ENCODE data around the gene ECE1. TPM values are rescaled to one million over a fixed set of nuclear protein-coding genes. Genes with fewer than 3 reads are reported as not detected.

Gene ECE1
- total and polyA plus RNA-seq, 2 donors = 17.8 to 34.2 TPM

DNA sequence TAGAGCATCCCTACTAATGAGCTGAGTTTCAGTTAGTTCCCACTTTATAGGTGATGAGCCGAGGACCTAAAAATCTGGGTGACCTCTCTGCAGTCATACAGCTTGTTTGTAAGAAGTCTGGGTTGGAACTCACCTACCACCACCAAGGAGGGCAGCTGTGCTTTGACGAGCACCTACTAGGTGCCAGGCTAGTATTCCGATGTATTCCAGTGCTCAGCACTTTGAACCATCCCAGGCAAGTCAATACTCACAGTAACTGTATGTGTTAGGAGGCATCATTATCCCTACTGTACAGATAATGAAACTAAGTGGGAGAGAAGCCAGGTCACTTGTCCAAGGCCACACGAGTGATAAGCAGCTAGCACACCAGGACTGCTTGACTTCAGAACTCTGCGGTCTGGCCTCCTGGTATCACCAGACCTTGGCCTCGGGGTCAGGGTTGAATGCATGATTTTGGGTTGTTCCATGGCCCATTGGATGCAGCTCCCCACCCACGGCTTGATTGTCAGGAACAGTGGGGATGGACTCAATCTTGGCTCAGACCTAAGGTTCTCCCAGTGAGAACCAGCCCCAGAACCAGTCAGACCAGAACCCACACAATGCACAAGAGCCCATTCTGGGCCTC lies 20.7 kb downstream of the ECE1 start:
- no peak for DNase-seq (ENCODE audit: low read depth in 6 of 9, low spot score in 9 of 9)
- Histone ChIP-seq H3K4me1 (ENCODE audit: control insufficient read depth in 2 of 2, insufficient read depth in 2 of 2, low read length in 2 of 2) (peaks cover 0 to 5% of the 10 kb centered on the region in 2 donors), H3K36me3 (ENCODE audit: control insufficient read depth in 2 of 2, insufficient read depth in 2 of 2, low read length in 1 of 2) (peaks cover 29 to 39% of the 10 kb centered on the region in 2 donors), H3K4me3 (ENCODE audit: low read length in 2 of 2) (no peak overlapping the region), H3K9me3 (ENCODE audit: control insufficient read depth in 2 of 2, insufficient read depth in 1 of 2, low read length in 1 of 2) (peaks cover 0 to 2% of the 10 kb centered on the region in 2 donors), H3K27me3 (ENCODE audit: control insufficient read depth in 2 of 2, insufficient read depth in 1 of 2, low read length in 1 of 2) (no peaks in the 10 kb centered on the region), H3K27ac (ENCODE audit: low read depth in 1 of 2, low read length in 1 of 2) (no peak overlapping the region)
- WGBS = 96% methylated on average over 7 of the region's 7 CpGs

DNA sequence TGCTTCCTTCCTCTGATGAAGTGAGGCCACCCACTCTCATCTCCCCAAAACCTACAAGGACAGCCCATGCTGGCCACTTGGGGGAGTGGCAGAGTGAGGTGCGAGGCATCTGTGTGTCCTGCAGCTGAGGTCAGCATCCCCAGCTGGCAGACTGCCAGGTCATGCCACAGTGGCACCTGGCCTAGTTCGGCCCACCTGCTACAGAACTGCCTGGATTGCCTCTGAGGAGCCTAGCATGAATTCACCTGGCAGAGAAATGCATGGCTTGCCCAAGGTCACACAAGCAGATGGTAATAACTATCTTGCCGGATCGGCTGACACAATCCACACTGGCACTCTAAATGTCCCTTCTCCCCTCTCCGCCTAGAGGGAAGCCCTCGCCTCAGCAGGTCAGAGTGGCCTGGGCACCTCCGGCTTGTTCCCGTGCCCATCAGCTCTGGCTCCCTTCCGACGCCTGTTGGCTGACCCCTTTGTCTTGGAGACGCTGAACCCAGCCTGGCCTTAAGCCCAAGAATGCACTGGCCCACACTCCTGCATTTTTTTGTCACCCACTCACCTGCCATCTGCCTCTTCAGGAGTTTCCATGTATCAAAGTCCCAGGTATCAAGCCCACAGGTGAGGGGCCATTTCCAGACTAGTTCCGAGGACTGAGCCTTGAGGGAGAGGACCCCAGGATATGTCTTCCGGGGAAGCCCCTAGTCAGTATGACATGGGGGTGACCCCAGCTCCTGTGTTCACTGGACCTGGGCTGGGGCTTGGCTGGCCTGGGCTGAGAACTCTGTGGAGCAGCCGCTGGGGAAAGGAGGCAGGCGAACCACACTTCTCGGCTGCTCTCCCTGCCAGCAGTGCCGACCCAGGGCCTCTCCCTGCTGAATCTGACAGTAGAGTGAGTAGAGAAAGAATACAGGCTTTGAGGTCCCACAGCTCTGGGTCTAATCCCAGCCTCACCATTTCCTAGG lies 21.7 kb downstream of the ECE1 start:
- Histone ChIP-seq H3K27ac (ENCODE audit: low read depth in 1 of 2, low read length in 1 of 2) (peak overlapping the region in 1 of 2 donors; percentile 2), H3K27me3 (ENCODE audit: control insufficient read depth in 2 of 2, insufficient read depth in 1 of 2, low read length in 1 of 2) (no peaks in the 10 kb centered on the region), H3K36me3 (ENCODE audit: control insufficient read depth in 2 of 2, insufficient read depth in 2 of 2, low read length in 1 of 2) (peaks cover 32 to 38% of the 10 kb centered on the region in 2 donors), H3K4me3 (ENCODE audit: low read length in 2 of 2) (no peak overlapping the region), H3K4me1 (ENCODE audit: control insufficient read depth in 2 of 2, insufficient read depth in 2 of 2, low read length in 2 of 2) (peaks cover 0 to 5% of the 10 kb centered on the region in 2 donors), H3K9me3 (ENCODE audit: control insufficient read depth in 2 of 2, insufficient read depth in 1 of 2, low read length in 1 of 2) (peaks cover 0 to 2% of the 10 kb centered on the region in 2 donors)
- WGBS = 91% methylated on average over 17 of the region's 17 CpGs
- no peak for DNase-seq (ENCODE audit: low read depth in 6 of 9, low spot score in 9 of 9)

DNA sequence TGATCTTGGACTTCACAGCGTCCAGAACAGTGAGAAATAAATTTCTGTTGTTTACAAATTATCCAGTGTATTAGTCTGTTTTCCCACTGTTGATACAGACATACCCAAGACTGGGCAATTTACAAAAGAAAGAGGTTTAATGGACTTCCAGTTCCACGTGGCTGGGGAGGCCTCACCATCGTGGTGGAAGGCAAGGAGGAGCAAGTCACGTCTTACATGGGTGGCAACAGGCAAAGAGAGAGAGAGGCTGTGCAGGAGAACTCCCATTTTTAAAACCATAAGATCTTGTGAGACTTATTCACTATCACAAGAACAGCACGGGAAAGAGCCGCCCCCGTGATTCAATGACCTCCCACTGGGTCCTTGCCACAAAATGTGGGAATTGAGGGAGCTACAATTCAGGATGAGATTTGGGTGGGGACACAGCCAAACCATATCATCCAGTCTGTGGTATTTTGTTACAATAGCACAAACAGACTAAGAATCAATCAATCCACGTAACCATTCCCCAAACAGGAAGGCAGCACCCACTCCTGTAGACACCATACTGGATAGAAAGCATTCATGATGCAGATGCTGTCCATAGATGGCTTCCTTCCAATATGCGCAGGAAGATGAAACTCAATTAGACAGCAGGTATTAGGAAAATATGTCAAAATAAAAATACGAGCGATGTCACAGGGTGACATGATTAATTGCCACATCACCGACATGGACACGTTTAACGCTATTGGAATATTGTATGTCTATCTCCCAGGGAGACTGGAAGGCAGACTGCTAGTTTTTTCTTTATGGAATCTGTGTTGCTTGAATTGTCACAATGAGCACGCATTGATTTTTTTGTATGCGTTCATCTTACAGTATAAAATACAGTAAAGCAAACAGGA lies 22.8 kb downstream of the ECE1 start:
- no peaks in the 10 kb centered on the region for H3K27me3 ChIP-seq (ENCODE audit: control insufficient read depth in 2 of 2, insufficient read depth in 1 of 2, low read length in 1 of 2)
- H3K9me3 ChIP-seq (ENCODE audit: control insufficient read depth in 2 of 2, insufficient read depth in 1 of 2, low read length in 1 of 2) = peaks cover 0 to 2% of the 10 kb centered on the region in 2 donors
- peaks cover 26 to 36% of the 10 kb centered on the region in 2 donors for H3K36me3 ChIP-seq (ENCODE audit: control insufficient read depth in 2 of 2, insufficient read depth in 2 of 2, low read length in 1 of 2)
- H3K4me3 ChIP-seq (ENCODE audit: low read length in 2 of 2) = no peak overlapping the region
- peaks cover 0 to 6% of the 10 kb centered on the region in 2 donors for H3K4me1 ChIP-seq (ENCODE audit: control insufficient read depth in 2 of 2, insufficient read depth in 2 of 2, low read length in 2 of 2)
- H3K27ac ChIP-seq (ENCODE audit: low read depth in 1 of 2, low read length in 1 of 2) = no peak overlapping the region
- WGBS = 93% methylated on average over 16 of the region's 16 CpGs
- no peak for DNase-seq (ENCODE audit: low read depth in 6 of 9, low spot score in 9 of 9)

DNA sequence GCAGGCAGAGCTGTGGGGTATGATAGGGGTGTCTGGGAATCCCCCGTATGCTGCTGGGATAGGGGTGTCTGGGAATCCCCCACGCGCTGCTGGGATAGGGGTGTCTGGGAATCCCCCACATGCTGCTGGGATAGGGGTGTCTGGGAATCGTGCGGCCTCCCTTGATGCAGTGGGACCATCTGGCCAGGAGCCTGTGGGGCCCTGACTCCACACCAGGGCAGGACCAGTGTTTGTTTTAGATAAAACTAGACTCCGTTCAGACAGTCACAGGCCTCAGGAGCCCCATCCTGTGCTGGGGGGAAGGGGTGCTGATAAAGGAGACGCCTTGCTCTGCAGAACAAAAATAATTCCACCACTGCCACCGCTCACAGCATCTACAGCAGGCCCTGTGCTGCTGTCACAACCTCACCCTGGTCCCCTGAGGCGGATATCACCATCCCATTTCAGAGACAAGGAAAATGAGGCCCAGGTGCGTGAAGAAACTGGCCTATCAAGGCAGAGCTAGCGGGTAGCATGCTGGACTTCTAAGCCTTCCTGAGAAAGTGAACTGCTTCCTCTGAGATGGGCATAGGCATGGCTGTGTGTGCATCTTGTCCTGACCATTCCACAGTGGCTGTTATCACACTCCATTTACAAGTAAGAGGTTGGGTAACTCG lies 24.0 kb downstream of the ECE1 start:
- 83% methylated on average over 12 of the region's 12 CpGs for WGBS
- peaks cover 26 to 31% of the 10 kb centered on the region in 2 donors for H3K36me3 ChIP-seq (ENCODE audit: control insufficient read depth in 2 of 2, insufficient read depth in 2 of 2, low read length in 1 of 2)
- H3K9me3 ChIP-seq (ENCODE audit: control insufficient read depth in 2 of 2, insufficient read depth in 1 of 2, low read length in 1 of 2) = peaks cover 0 to 2% of the 10 kb centered on the region in 2 donors
- H3K27ac ChIP-seq (ENCODE audit: low read depth in 1 of 2, low read length in 1 of 2) = no peak overlapping the region
- DNase-seq (ENCODE audit: low read depth in 6 of 9, low spot score in 9 of 9) = no peak
- no peak overlapping the region for H3K4me3 ChIP-seq (ENCODE audit: low read length in 2 of 2)
- H3K27me3 ChIP-seq (ENCODE audit: control insufficient read depth in 2 of 2, insufficient read depth in 1 of 2, low read length in 1 of 2) = no peaks in the 10 kb centered on the region
- H3K4me1 ChIP-seq (ENCODE audit: control insufficient read depth in 2 of 2, insufficient read depth in 2 of 2, low read length in 2 of 2) = peaks cover 0 to 8% of the 10 kb centered on the region in 2 donors

DNA sequence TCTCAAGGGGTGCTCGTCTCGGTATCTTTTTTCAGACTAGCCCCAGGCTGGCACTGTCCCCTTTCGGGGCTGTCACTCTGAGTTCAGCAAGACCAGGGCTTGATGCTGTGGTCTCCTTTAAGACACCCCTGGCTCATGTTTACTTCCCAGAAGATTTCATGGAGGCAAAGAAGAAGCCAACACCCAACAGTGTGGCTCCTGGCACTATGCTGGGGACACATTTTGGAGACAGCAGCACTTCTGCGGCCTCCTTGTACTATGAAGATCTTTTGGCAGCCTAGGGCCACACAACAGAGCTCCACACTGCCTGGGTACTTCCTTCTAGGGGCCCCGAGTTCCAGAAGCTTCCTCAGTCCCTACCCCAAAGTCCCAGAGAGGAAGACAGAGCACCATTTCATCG lies 24.6 kb downstream of the ECE1 start:
- no peaks in the 10 kb centered on the region for H3K27me3 ChIP-seq (ENCODE audit: control insufficient read depth in 2 of 2, insufficient read depth in 1 of 2, low read length in 1 of 2)
- peaks cover 23 to 28% of the 10 kb centered on the region in 2 donors for H3K36me3 ChIP-seq (ENCODE audit: control insufficient read depth in 2 of 2, insufficient read depth in 2 of 2, low read length in 1 of 2)
- no peak for DNase-seq (ENCODE audit: low read depth in 6 of 9, low spot score in 9 of 9)
- no peaks in the 10 kb centered on the region for H3K9me3 ChIP-seq (ENCODE audit: control insufficient read depth in 2 of 2, insufficient read depth in 1 of 2, low read length in 1 of 2)
- no peak overlapping the region for H3K4me3 ChIP-seq (ENCODE audit: low read length in 2 of 2)
- 93% methylated on average over 6 of the region's 6 CpGs for WGBS
- H3K27ac ChIP-seq (ENCODE audit: low read depth in 1 of 2, low read length in 1 of 2) = no peak overlapping the region
- H3K4me1 ChIP-seq (ENCODE audit: control insufficient read depth in 2 of 2, insufficient read depth in 2 of 2, low read length in 2 of 2) = peaks cover 0 to 8% of the 10 kb centered on the region in 2 donors

DNA sequence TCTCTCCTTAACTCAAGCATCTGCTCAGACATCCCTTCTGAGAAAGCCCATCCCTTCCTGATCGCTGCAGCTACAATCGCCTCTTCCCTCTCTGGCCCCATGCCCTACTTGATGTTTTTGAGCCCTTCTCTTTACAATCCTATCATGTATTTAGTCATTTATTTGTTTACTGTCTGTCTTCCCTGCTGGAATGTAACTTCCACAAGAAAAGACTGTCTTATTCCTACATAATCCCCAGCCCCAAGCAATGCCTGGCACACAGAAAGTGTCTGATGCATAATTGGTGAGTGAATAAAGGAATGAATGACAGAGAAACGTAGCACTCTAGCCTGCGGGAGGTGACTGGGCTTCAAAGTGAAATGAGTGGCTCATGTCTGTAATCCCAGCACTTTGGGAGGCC lies 25.4 kb downstream of the ECE1 start:
- no peak overlapping the region for H3K4me3 ChIP-seq (ENCODE audit: low read length in 2 of 2)
- no peak overlapping the region for H3K27ac ChIP-seq (ENCODE audit: low read depth in 1 of 2, low read length in 1 of 2)
- no peak for DNase-seq (ENCODE audit: low read depth in 6 of 9, low spot score in 9 of 9)
- no peaks in the 10 kb centered on the region for H3K9me3 ChIP-seq (ENCODE audit: control insufficient read depth in 2 of 2, insufficient read depth in 1 of 2, low read length in 1 of 2)
- peaks cover 0 to 8% of the 10 kb centered on the region in 2 donors for H3K4me1 ChIP-seq (ENCODE audit: control insufficient read depth in 2 of 2, insufficient read depth in 2 of 2, low read length in 2 of 2)
- 96% methylated on average over 4 of the region's 4 CpGs for WGBS
- no peaks in the 10 kb centered on the region for H3K27me3 ChIP-seq (ENCODE audit: control insufficient read depth in 2 of 2, insufficient read depth in 1 of 2, low read length in 1 of 2)
- H3K36me3 ChIP-seq (ENCODE audit: control insufficient read depth in 2 of 2, insufficient read depth in 2 of 2, low read length in 1 of 2) = peaks cover 19 to 25% of the 10 kb centered on the region in 2 donors

DNA sequence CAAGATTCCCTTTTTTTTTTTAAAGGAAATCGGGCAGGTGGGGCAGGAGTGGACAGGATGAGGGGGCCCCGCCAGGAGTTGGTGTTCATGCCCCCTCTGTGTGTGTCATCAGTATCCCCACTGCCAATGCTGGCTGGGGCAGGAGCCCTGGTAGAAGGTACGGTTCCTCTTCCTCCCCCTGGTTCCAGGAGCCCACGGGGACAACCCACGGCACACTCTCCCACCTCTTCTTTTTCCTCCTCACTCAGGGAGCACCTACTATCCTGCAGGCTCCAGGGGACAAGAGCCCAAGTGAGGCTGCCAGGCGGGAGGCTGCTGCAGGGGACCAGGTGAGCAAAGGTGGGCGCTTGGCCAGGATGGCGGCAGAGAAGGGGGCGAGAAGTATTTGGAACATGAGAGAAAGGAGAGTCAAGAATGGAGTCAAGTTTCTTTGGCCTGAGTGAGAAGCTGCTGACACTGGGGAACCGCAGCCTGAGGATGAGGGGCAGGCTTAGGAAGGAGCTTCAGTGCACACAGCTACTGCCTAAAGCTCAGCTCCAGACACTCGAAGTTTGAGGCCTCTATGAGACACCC lies 26.5 kb downstream of the ECE1 start:
- WGBS = 96% methylated on average over 11 of the region's 11 CpGs
- Histone ChIP-seq H3K27ac (ENCODE audit: low read depth in 1 of 2, low read length in 1 of 2) (no peak overlapping the region), H3K36me3 (ENCODE audit: control insufficient read depth in 2 of 2, insufficient read depth in 2 of 2, low read length in 1 of 2) (peaks cover 10 to 22% of the 10 kb centered on the region in 2 donors), H3K27me3 (ENCODE audit: control insufficient read depth in 2 of 2, insufficient read depth in 1 of 2, low read length in 1 of 2) (no peaks in the 10 kb centered on the region), H3K9me3 (ENCODE audit: control insufficient read depth in 2 of 2, insufficient read depth in 1 of 2, low read length in 1 of 2) (no peaks in the 10 kb centered on the region), H3K4me1 (ENCODE audit: control insufficient read depth in 2 of 2, insufficient read depth in 2 of 2, low read length in 2 of 2) (peaks cover 0 to 10% of the 10 kb centered on the region in 2 donors), H3K4me3 (ENCODE audit: low read length in 2 of 2) (no peak overlapping the region)
- no peak for DNase-seq (ENCODE audit: low read depth in 6 of 9, low spot score in 9 of 9)

DNA sequence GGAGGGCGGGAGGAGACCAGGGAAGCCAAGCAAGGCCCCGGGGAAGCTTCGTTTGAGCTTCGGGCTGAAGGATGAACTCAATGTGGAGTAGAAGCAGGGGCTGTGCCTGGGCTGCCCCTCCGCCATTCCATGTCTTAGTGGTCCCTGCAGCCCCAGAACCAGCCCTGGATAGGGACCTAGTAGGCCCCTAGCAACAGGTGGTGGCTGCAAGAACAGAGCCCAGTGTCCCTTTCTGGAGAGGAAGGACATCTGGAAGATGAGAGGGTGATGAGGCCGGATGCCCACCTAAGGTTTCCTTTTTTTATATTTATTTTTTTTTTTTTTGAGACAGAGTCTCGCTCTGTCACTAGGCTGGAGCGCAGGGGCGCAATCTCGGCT lies 27.2 kb downstream of the ECE1 start:
- Histone ChIP-seq H3K4me1 (ENCODE audit: control insufficient read depth in 2 of 2, insufficient read depth in 2 of 2, low read length in 2 of 2) (peaks cover 0 to 12% of the 10 kb centered on the region in 2 donors), H3K9me3 (ENCODE audit: control insufficient read depth in 2 of 2, insufficient read depth in 1 of 2, low read length in 1 of 2) (no peaks in the 10 kb centered on the region), H3K36me3 (ENCODE audit: control insufficient read depth in 2 of 2, insufficient read depth in 2 of 2, low read length in 1 of 2) (peaks cover 9 to 18% of the 10 kb centered on the region in 2 donors), H3K27ac (ENCODE audit: low read depth in 1 of 2, low read length in 1 of 2) (no peak overlapping the region), H3K4me3 (ENCODE audit: low read length in 2 of 2) (no peak overlapping the region), H3K27me3 (ENCODE audit: control insufficient read depth in 2 of 2, insufficient read depth in 1 of 2, low read length in 1 of 2) (no peaks in the 10 kb centered on the region)
- DNase-seq (ENCODE audit: low read depth in 6 of 9, low spot score in 9 of 9) = no peak
- WGBS = 95% methylated on average over 10 of the region's 10 CpGs

Measured in thymus (tissue), 11 donors.